Measurements from ENCODE around the gene EPRS1. TPM values are rescaled to one million over a fixed set of nuclear protein-coding genes. Genes with fewer than 3 reads are reported as not detected.
A peak's percentile ranks its signal among the peaks of the same experiment; 100 is the strongest.

The EPRS1 gene
- total and polyA plus RNA-seq, 9 of the 15 experiments (the other 6 are each of a cell fraction or from before 2014, with no cell fraction given), result 129 to 291 (median 248) TPM

DNA sequence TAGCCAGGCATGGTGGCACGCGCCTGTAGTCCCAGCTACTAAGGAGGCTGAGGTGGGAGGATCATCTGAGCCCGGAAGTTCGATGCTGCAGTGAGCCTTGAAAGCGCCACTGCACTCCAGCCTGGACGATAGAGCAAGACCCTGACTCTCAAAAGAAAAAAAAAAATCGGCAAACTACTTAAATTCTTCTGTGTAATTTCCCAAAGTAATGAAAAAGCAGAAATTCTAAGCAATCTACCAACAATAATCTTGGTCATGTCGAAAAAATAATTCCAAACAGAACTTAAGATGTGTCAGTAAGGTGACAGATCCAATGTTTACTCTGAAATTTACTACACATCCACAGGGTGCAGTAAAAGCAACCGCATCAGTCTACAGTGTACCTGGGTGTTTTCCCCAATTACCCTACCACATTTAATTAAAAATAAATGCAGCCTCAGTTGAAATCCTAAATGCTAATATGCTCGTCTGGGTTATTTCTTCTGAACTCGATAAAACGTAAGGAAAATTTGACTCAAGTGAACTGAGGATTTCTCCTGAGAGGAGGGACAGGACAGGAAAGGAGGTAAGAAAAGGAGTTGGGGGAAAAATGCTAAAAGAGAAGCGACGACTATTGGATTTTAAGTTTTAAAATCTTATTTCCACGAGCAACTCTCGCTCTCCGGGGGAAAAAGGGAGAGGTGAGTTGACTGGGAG is 801 bp downstream of the EPRS1 start (continued):
- TF ChIP-seq RUNX1 (IDR thresholded peaks at IDR 0.05; ENCODE audit: low read depth) (no peak), FOXK1 (CRISPR knock-in tag; IDR thresholded peaks at IDR 0.05; ENCODE audit: borderline replicate concordance) (0 out of 2 replicates have a peak, but pooled peaks have one; percentile 65), ZNF121 (CRISPR knock-in tag; conservative IDR thresholded peaks at IDR 0.05) (peak; percentile 99), MTA1 (IDR thresholded peaks at IDR 0.05; ENCODE audit: borderline replicate concordance) (peak; percentile 51; the same call in 1 of the 2 replicates), NRF1 (conservative IDR thresholded peaks at IDR 0.05 in 1 of 2, IDR thresholded peaks at IDR 0.05 in 1 of 2) (no peak), SETDB1 (IDR thresholded peaks at IDR 0.05; ENCODE audit: low read length) (no peak), SMARCA5 (IDR thresholded peaks at IDR 0.05) (peak; percentile 77), YBX1 (IDR thresholded peaks at IDR 0.05) (no peak), ZBTB17 (CRISPR knock-in tag; IDR thresholded peaks at IDR 0.05) (no peak), NFE2L1 (tag; IDR thresholded peaks at IDR 0.05; ENCODE audit: borderline replicate concordance, low read depth) (no peak), CEBPG (CRISPR knock-in tag; IDR thresholded peaks at IDR 0.05) (no peak), CEBPG (tag; conservative IDR thresholded peaks at IDR 0.05 in 1 of 2, IDR thresholded peaks at IDR 0.05 in 1 of 2) (no peak), KAT8 (IDR thresholded peaks at IDR 0.05; ENCODE audit: low read depth) (no peak), NR2C2 (CRISPR knock-in tag; IDR thresholded peaks at IDR 0.05) (no peak), NR2C2 (tag; IDR thresholded peaks at IDR 0.05) (no peak), CBX5 (IDR thresholded peaks at IDR 0.05; ENCODE audit: borderline replicate concordance, low read depth) (no peak), ZNF224 (CRISPR knock-in tag; IDR thresholded peaks at IDR 0.05) (no peak), MAZ (CRISPR knock-in tag; conservative IDR thresholded peaks at IDR 0.05 in 1 of 2, IDR thresholded peaks at IDR 0.05 in 1 of 2) (peak in 1 of 2 experiments; percentile 7; a peak in 1 of 4 replicates), POLR2H (tag; IDR thresholded peaks at IDR 0.05; ENCODE audit: low read depth) (peak; percentile 19; the same call in 1 of the 2 replicates), ZNF316 (IDR thresholded peaks at IDR 0.05) (0 out of 2 replicates have a peak, but pooled peaks have one; percentile 6), ZNF263 (CRISPR knock-in tag; IDR thresholded peaks at IDR 0.05; ENCODE audit: borderline replicate concordance) (no peak), HMGN3 (IDR thresholded peaks at IDR 0.05; ENCODE audit: borderline replicate concordance, extremely low read depth, insufficient read length, low read depth, low read length) (no peak)
- TF ChIP-seq, protein P1, sequence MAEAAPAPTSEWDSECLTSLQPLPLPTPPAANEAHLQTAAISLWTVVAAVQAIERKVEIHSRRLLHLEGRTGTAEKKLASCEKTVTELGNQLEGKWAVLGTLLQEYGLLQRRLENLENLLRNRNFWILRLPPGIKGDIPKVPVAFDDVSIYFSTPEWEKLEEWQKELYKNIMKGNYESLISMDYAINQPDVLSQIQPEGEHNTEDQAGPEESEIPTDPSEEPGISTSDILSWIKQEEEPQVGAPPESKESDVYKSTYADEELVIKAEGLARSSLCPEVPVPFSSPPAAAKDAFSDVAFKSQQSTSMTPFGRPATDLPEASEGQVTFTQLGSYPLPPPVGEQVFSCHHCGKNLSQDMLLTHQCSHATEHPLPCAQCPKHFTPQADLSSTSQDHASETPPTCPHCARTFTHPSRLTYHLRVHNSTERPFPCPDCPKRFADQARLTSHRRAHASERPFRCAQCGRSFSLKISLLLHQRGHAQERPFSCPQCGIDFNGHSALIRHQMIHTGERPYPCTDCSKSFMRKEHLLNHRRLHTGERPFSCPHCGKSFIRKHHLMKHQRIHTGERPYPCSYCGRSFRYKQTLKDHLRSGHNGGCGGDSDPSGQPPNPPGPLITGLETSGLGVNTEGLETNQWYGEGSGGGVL (CRISPR knock-in tag; IDR thresholded peaks at IDR 0.05), result no peak
- TF ChIP-seq, protein P2, sequence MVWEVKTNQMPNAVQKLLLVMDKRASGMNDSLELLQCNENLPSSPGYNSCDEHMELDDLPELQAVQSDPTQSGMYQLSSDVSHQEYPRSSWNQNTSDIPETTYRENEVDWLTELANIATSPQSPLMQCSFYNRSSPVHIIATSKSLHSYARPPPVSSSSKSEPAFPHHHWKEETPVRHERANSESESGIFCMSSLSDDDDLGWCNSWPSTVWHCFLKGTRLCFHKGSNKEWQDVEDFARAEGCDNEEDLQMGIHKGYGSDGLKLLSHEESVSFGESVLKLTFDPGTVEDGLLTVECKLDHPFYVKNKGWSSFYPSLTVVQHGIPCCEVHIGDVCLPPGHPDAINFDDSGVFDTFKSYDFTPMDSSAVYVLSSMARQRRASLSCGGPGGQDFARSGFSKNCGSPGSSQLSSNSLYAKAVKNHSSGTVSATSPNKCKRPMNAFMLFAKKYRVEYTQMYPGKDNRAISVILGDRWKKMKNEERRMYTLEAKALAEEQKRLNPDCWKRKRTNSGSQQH (CRISPR knock-in tag; IDR thresholded peaks at IDR 0.05), result no peak
- TF ChIP-seq, protein P3, sequence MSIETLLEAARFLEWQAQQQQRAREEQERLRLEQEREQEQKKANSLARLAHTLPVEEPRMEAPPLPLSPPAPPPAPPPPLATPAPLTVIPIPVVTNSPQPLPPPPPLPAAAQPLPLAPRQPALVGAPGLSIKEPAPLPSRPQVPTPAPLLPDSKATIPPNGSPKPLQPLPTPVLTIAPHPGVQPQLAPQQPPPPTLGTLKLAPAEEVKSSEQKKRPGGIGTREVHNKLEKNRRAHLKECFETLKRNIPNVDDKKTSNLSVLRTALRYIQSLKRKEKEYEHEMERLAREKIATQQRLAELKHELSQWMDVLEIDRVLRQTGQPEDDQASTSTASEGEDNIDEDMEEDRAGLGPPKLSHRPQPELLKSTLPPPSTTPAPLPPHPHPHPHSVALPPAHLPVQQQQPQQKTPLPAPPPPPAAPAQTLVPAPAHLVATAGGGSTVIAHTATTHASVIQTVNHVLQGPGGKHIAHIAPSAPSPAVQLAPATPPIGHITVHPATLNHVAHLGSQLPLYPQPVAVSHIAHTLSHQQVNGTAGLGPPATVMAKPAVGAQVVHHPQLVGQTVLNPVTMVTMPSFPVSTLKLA (conservative IDR thresholded peaks at IDR 0.05), result peak in 1 of 2 experiments; percentile 55; a peak in 2 of 4 replicates
